Measurements from ENCODE around the gene ZNG1A.
"Not testable (repeated sequence)": the region's sequence is repeated elsewhere in the genome, so short reads cannot be mapped to it uniquely, and the experiment has no call there.

ZNG1A gene

GRCh38 chr9:211557-211956, 32.7 kb upstream of the ZNG1A start:
- TF ChIP-seq SUZ12 (IDR thresholded peaks at IDR 0.05; ENCODE audit: extremely low read depth, insufficient read depth, insufficient read length) (no peak), ZNF274 (IDR thresholded peaks at IDR 0.05; ENCODE audit: low read depth, low read length) (no peak), YY1 (IDR thresholded peaks at IDR 0.05; ENCODE audit: insufficient read depth, insufficient read length) (no peak)
- Histone ChIP-seq H3K4me1 (ENCODE audit: insufficient read depth, insufficient read length) (no peaks in the 10 kb centered on the region), H3K9me3 (ENCODE audit: insufficient read depth, low read length) (no peaks in the 10 kb centered on the region), H3K4me3 (ENCODE audit: insufficient read length, low read depth) (no peak overlapping the region), H3K36me3 (ENCODE audit: insufficient read depth, insufficient read length, low read length) (no peaks in the 10 kb centered on the region), H3K27me3 (ENCODE audit: insufficient read depth, insufficient read length) (peaks cover 46% of the 10 kb centered on the region), H3K9ac (ENCODE audit: insufficient read length, low read depth) (no peak overlapping the region)
- no peak for DNase-seq (ENCODE audit: low read depth, low spot score)

DNA sequence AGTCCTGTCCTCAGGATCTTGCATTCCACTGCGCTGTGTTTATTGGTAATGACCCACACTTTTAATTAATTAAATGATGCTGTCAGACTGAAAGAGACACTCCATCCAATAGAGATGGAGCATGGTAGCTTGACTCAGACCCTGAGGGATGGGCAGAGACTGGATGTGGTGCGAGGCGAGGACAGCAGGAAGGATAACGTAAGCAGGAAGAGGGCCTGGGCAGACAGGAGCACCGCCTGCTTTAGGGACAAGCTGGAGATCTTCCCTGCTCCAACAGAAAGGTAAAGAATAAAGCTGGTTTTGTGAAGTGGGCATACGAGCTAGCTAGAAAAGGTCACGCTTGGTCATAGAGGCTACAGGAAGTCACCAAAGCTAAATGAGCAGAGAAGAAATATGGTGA, 32.2 kb upstream of the ZNG1A start:
- Histone ChIP-seq H3K36me3 (ENCODE audit: insufficient read depth, insufficient read length, low read length) (no peaks in the 10 kb centered on the region), H3K9ac (ENCODE audit: insufficient read length, low read depth) (no peak overlapping the region)
- DNase-seq (ENCODE audit: low read depth, low spot score), result no peak

GRCh38 chr9:209143-209758, 30.4 kb upstream of the ZNG1A start:
- no peak for DNase-seq (ENCODE audit: low read depth, low spot score)
- Histone ChIP-seq H3K36me3 (ENCODE audit: insufficient read depth, insufficient read length, low read length) (no peaks in the 10 kb centered on the region), H3K4me1 (ENCODE audit: insufficient read depth, insufficient read length) (no peaks in the 10 kb centered on the region), H3K9me3 (ENCODE audit: insufficient read depth, low read length) (no peaks in the 10 kb centered on the region), H3K4me3 (ENCODE audit: insufficient read length, low read depth) (no peak overlapping the region), H3K9ac (ENCODE audit: insufficient read length, low read depth) (no peak overlapping the region), H3K27me3 (ENCODE audit: insufficient read depth, insufficient read length) (peaks cover 22% of the 10 kb centered on the region)
- no peak for TF ChIP-seq SUZ12 (IDR thresholded peaks at IDR 0.05; ENCODE audit: extremely low read depth, insufficient read depth, insufficient read length)
- TF ChIP-seq YY1 (IDR thresholded peaks at IDR 0.05; ENCODE audit: insufficient read depth, insufficient read length), result no peak
- no peak for TF ChIP-seq ZNF274 (IDR thresholded peaks at IDR 0.05; ENCODE audit: low read depth, low read length)

More for the DNA sequence above, 32.2 kb upstream of the ZNG1A start:
- TF ChIP-seq SUZ12 (IDR thresholded peaks at IDR 0.05; ENCODE audit: extremely low read depth, insufficient read depth, insufficient read length), result no peak
- TF ChIP-seq ZNF274 (IDR thresholded peaks at IDR 0.05; ENCODE audit: low read depth, low read length), result no peak
- no peak for TF ChIP-seq YY1 (IDR thresholded peaks at IDR 0.05; ENCODE audit: insufficient read depth, insufficient read length)
- Histone ChIP-seq H3K4me1 (ENCODE audit: insufficient read depth, insufficient read length) (no peaks in the 10 kb centered on the region), H3K9me3 (ENCODE audit: insufficient read depth, low read length) (no peaks in the 10 kb centered on the region), H3K4me3 (ENCODE audit: insufficient read length, low read depth) (no peak overlapping the region), H3K27me3 (ENCODE audit: insufficient read depth, insufficient read length) (peaks cover 40% of the 10 kb centered on the region)

DNA sequence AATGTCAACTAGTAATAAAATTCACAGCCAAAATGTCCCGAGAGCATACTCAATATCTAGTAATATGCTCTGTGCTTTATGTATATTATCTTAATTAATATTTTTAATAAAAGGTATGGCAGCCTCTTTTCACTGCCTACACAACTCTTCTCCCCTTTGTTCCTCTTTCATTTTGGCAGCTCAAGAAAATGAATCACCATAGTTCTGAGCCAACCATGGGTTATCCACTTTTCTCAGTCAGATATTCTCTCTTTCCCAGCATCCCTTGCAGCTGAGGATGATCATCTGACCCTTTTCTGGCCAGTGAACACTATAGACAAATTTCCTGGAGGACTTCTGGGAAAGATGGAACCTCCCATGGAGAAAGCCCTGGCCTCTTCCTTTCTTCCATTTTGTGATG, 27.6 kb upstream of the ZNG1A start:
- Histone ChIP-seq H3K4me3 (ENCODE audit: insufficient read length, low read depth) (no peak overlapping the region), H3K9me3 (ENCODE audit: insufficient read depth, low read length) (no peaks in the 10 kb centered on the region), H3K4me1 (ENCODE audit: insufficient read depth, insufficient read length) (no peaks in the 10 kb centered on the region), H3K27me3 (ENCODE audit: insufficient read depth, insufficient read length) (peaks cover under 1% of the 10 kb centered on the region), H3K36me3 (ENCODE audit: insufficient read depth, insufficient read length, low read length) (no peaks in the 10 kb centered on the region), H3K9ac (ENCODE audit: insufficient read length, low read depth) (no peak overlapping the region)
- DNase-seq (ENCODE audit: low read depth, low spot score), result no peak
- TF ChIP-seq SUZ12 (IDR thresholded peaks at IDR 0.05; ENCODE audit: extremely low read depth, insufficient read depth, insufficient read length) (no peak), ZNF274 (IDR thresholded peaks at IDR 0.05; ENCODE audit: low read depth, low read length) (no peak), YY1 (IDR thresholded peaks at IDR 0.05; ENCODE audit: insufficient read depth, insufficient read length) (no peak)

- H3K36me3 ChIP-seq (ENCODE audit: insufficient read depth, insufficient read length, low read length); H3K9ac ChIP-seq (ENCODE audit: insufficient read length, low read depth); H3K27me3 ChIP-seq (ENCODE audit: insufficient read depth, insufficient read length); H3K9me3 ChIP-seq (ENCODE audit: insufficient read depth, low read length); H3K4me3 ChIP-seq (ENCODE audit: insufficient read length, low read depth); DNase-seq (ENCODE audit: low read depth, low spot score); H3K4me1 ChIP-seq (ENCODE audit: insufficient read depth, insufficient read length): not testable (repeated sequence)
Measured at GRCh38 chr9:199601-200000, 20.7 kb upstream of the ZNG1A start.

- not testable (repeated sequence) for DNase-seq (ENCODE audit: low read depth, low spot score); H3K9me3 ChIP-seq (ENCODE audit: insufficient read depth, low read length); H3K4me1 ChIP-seq (ENCODE audit: insufficient read depth, insufficient read length); H3K27me3 ChIP-seq (ENCODE audit: insufficient read depth, insufficient read length); H3K9ac ChIP-seq (ENCODE audit: insufficient read length, low read depth); H3K36me3 ChIP-seq (ENCODE audit: insufficient read depth, insufficient read length, low read length); H3K4me3 ChIP-seq (ENCODE audit: insufficient read length, low read depth)
Measured at GRCh38 chr9:178140-178825, 573 bp downstream of the ZNG1A start.

GRCh38 chr9:169757-170156, 9.1 kb downstream of the ZNG1A start:
- not testable (repeated sequence) for H3K27me3 ChIP-seq (ENCODE audit: insufficient read depth, insufficient read length); DNase-seq (ENCODE audit: low read depth, low spot score); H3K9ac ChIP-seq (ENCODE audit: insufficient read length, low read depth)

GRCh38 chr9:159871-160270, 19.0 kb downstream of the ZNG1A start:
- not testable (repeated sequence) for H3K36me3 ChIP-seq (ENCODE audit: insufficient read depth, insufficient read length, low read length); DNase-seq (ENCODE audit: low read depth, low spot score); H3K4me1 ChIP-seq (ENCODE audit: insufficient read depth, insufficient read length); H3K9ac ChIP-seq (ENCODE audit: insufficient read length, low read depth); H3K4me3 ChIP-seq (ENCODE audit: insufficient read length, low read depth); H3K27me3 ChIP-seq (ENCODE audit: insufficient read depth, insufficient read length); H3K9me3 ChIP-seq (ENCODE audit: insufficient read depth, low read length)

More at GRCh38 chr9:169757-170156, 9.1 kb downstream of the ZNG1A start:
- not testable (repeated sequence) for H3K4me1 ChIP-seq (ENCODE audit: insufficient read depth, insufficient read length); H3K36me3 ChIP-seq (ENCODE audit: insufficient read depth, insufficient read length, low read length); H3K4me3 ChIP-seq (ENCODE audit: insufficient read length, low read depth); H3K9me3 ChIP-seq (ENCODE audit: insufficient read depth, low read length)

GRCh38 chr9:151173-151572, 27.7 kb downstream of the ZNG1A start:
- H3K4me3 ChIP-seq (ENCODE audit: insufficient read length, low read depth); H3K9ac ChIP-seq (ENCODE audit: insufficient read length, low read depth); H3K9me3 ChIP-seq (ENCODE audit: insufficient read depth, low read length); DNase-seq (ENCODE audit: low read depth, low spot score); H3K27me3 ChIP-seq (ENCODE audit: insufficient read depth, insufficient read length); H3K4me1 ChIP-seq (ENCODE audit: insufficient read depth, insufficient read length); H3K36me3 ChIP-seq (ENCODE audit: insufficient read depth, insufficient read length, low read length): not testable (repeated sequence)

DNA sequence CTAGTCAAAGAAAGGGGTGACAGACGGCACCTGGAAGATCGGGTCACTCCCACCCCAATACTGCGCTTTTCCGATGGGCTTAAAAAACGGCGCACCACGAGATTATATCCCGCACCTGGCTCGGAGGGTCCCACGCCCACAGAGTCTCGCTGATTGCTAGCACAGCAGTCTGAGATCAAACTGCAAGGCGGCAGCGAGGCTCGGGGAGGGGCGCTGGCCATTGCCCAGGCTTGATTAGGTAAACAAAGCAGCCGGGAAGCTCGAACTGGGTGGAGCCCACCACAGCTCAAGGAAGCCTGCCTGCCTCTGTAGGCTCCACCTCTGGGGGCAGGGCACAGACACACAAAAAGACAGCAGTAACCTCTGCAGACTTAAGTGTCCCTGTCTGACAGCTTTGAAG, 39.0 kb downstream of the ZNG1A start:
- H3K9ac ChIP-seq (ENCODE audit: insufficient read length, low read depth); H3K27me3 ChIP-seq (ENCODE audit: insufficient read depth, insufficient read length); H3K4me3 ChIP-seq (ENCODE audit: insufficient read length, low read depth); H3K4me1 ChIP-seq (ENCODE audit: insufficient read depth, insufficient read length); H3K36me3 ChIP-seq (ENCODE audit: insufficient read depth, insufficient read length, low read length); H3K9me3 ChIP-seq (ENCODE audit: insufficient read depth, low read length); DNase-seq (ENCODE audit: low read depth, low spot score): not testable (repeated sequence)

DNA sequence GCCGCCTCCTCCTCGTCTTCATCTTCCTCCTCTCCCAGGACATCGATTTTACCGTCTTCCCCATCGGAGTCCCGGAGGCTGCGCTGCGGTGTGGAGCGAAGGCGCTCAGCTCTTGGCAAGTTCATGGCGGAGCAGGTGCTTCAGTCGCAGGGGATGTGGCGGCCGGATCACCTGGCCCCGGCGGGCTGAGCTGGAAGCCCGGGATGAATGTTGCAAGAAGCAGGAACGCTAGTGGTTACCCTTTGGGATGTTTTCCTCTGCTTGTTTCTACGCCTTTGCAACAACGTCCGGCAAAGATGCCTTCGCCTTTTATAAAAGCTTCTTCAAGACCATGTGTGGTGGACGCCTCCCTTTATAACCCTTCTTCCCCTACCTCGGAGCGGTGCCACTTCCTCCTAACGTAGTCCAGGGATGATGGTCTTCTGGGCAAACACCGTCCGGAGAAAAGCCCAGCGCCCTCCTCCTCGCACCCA, 60.8 kb downstream of the ZNG1A start, which contains the start of gene FOXD4:
TSS of gene FOXD4 (minus strand) at position 423 of the 473 bp plus-strand sequence. CDS start at position 125, 298 bp downstream.
- not testable (repeated sequence) for H3K9ac ChIP-seq (ENCODE audit: insufficient read length, low read depth); H3K9me3 ChIP-seq (ENCODE audit: insufficient read depth, low read length); H3K36me3 ChIP-seq (ENCODE audit: insufficient read depth, insufficient read length, low read length); DNase-seq (ENCODE audit: low read depth, low spot score); H3K4me1 ChIP-seq (ENCODE audit: insufficient read depth, insufficient read length); H3K4me3 ChIP-seq (ENCODE audit: insufficient read length, low read depth)
- H3K27me3 ChIP-seq (ENCODE audit: insufficient read depth, insufficient read length), result peaks cover 43% of the 10 kb centered on the region

All from NT2/D1 (cell line).